Ovary (tissue), 3 donors: ENCODE results near the gene AMOTL1.

Experiments
- CTCF ChIP-seq, 3 donors: fragments of 450-650 bp in 2 of 3; fragments of 200-600 bp in 1 of 3; IDR thresholded peaks; one replicate each; pipeline versions ENCODE4 v1.5.1 to v1.8.0; 2016 to 2022; ENCODE audit warnings: antibody characterized with exemption in 3 of 3, mild to moderate bottlenecking in 1 of 3
- EP300 ChIP-seq: sonication (generic); formaldehyde crosslinking; IDR thresholded peaks from one replicate; pipeline ENCODE4 v1.6.1; 2017; ENCODE audit warnings: antibody characterized with exemption
- POLR2A ChIP-seq: fragments of 450-650 bp; IDR thresholded peaks from one replicate; pipeline ENCODE4 v1.6.1; 2017; ENCODE audit warnings: antibody characterized with exemption, mild to moderate bottlenecking, moderate library complexity
- donor health status: DM: no; HTN: no; CAD: no.

DNA sequence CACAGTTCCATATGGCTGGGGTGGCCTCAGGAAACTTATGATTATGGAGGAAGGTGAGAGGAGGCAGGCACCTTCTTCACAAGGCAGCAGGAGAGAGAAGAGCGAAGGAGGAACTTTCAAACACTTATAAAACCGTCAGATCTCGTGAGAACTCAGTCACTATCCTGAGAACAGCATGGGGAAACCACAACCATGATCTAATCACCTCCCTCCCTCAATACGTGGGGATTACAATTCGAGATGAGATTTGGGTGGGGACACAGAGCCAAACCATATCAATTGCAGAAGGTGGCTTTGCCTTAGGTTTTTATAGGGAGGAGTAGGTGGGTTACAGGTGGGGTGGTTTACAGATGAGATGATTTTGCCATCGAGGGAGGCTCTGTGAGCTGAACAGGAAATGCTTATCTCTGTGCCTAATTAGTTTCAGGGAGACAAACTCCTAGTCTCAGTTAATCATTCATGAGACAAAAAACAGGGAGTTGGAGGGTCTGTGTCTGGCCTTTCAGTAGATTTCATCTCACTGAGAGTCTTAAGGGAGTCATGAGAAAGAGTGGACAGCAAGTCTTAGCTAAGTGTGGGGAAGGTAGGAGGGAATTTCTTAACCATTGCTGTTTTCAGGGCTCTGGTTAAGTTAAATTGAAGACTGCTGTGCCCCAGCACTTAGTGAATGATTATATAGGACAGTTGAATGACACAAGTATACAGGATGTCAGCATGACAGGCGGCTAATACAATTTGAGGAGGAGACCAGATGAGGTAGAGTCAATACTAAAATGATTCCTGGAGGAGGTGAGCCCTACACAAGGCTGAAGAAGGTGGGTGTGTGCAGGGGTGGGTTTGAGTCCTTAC, 157.5 kb downstream of the AMOTL1 start:
- TF ChIP-seq CTCF (IDR thresholded peaks at IDR 0.05) (no peak), POLR2A (no peak), EP300 (no peak)
